Neural progenitor cell (in vitro differentiated cells): Measurements from ENCODE around the gene SUMO1.

ENCODE experiments used
- CTCF ChIP-seq: fragments of 200-600 bp; sonication (generic); IDR thresholded peaks from 2 replicates; pipeline ENCODE4 v1.5.1; 2017; ENCODE audit warnings: antibody characterized with exemption, mild to moderate bottlenecking
- EZH2 ChIP-seq: fragments of 200-600 bp; sonication (generic); IDR thresholded peaks from 2 replicates; pipeline ENCODE4 v1.6.1; 2017; ENCODE audit warnings: antibody characterized with exemption, mild to moderate bottlenecking, moderate library complexity

- TF ChIP-seq CTCF (no peak), EZH2 (no peak)
These were observed 65.8 kb downstream of the SUMO1 start for GRCh38 chr2:202172439-202173211.
